Gastroesophageal sphincter (tissue), 3 donors: Measurements from ENCODE around the gene KCTD8.

Source experiments
- CTCF ChIP-seq, 4 experiments: fragments of 200-600 bp in 2 of 4; fragments of 450-650 bp in 2 of 4; sonication (generic) in 1 of 4; IDR thresholded peaks; one replicate each; pipeline ENCODE4 v1.5.1; 2017 to 2019; ENCODE audit warnings: antibody characterized with exemption in 4 of 4, mild to moderate bottlenecking in 2 of 4, moderate library complexity in 2 of 4
- EP300 ChIP-seq: sonication (generic); formaldehyde crosslinking; IDR thresholded peaks from one replicate; pipeline ENCODE4 v1.6.1; 2017; ENCODE audit warnings: antibody characterized with exemption, mild to moderate bottlenecking
- POLR2A ChIP-seq, 2 donors: fragments of 450-650 bp; IDR thresholded peaks; one replicate each; pipeline ENCODE4 v1.6.1; 2017; ENCODE audit warnings: antibody characterized with exemption in 2 of 2, mild to moderate bottlenecking in 2 of 2, moderate library complexity in 1 of 2
- POLR2AphosphoS5 ChIP-seq: sonication (generic); formaldehyde crosslinking; IDR thresholded peaks from one replicate; pipeline ENCODE4 v1.6.1; 2017; ENCODE audit warnings: antibody characterized with exemption

GRCh38 chr4:44231006-44231405 is 217.6 kb downstream of the KCTD8 start:
- TF ChIP-seq CTCF (IDR thresholded peaks at IDR 0.05) (no peak), EP300 (no peak), POLR2A (IDR thresholded peaks at IDR 0.05) (no peak), POLR2AphosphoS5 (no peak)
